ENCODE data around the gene DZIP1.

The DZIP1 gene

DNA sequence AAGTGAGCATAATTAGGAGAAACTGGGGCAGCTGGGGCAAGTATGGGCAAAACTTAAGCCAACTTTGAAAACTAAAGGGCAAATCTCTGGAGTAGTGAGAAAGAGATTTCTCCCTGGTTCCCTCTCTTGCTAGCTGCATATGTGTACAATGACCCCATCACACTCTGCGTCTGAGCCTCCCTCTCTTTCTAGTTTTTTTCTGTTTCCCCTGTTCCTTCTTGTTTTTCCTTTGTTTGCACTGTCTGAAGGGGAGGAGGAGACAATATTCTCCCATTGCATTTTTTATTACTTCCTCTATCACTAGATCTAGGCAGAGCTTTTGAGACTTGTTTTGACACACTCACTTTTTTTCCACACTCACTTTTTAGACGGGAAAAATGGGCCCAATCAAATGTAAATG, 103.2 kb downstream of the DZIP1 start:
- DNase-seq = no peak

GRCh38 chr13:95540888-95541287, 103.6 kb downstream of the DZIP1 start:
- DNase-seq = no peak

- no peak for DNase-seq
Measured at GRCh38 chr13:95536632-95537241, 107.8 kb downstream of the DZIP1 start.

DNA sequence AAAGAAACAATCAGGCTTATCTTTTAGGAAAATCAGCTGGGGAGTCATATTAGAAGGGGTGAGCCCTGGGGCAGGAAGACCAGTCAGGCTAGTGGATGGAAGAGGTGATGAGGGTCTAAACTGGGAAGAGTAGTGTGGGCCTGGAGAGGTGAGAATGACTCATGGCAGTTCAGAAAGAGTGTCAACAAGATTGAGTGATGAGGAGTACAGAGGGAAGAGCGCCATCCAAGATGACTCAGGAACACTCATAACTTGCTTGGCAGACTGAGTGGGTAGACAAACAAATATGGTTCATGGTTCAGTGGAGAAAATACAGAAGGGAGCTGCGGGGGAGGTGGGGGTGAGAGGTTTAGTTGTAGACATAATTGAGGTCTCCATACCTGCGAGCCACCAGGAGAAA, 109.3 kb downstream of the DZIP1 start:
- DNase-seq = no peak

GRCh38 chr13:95533545-95534160, 110.9 kb downstream of the DZIP1 start:
- no peak for DNase-seq

DNA sequence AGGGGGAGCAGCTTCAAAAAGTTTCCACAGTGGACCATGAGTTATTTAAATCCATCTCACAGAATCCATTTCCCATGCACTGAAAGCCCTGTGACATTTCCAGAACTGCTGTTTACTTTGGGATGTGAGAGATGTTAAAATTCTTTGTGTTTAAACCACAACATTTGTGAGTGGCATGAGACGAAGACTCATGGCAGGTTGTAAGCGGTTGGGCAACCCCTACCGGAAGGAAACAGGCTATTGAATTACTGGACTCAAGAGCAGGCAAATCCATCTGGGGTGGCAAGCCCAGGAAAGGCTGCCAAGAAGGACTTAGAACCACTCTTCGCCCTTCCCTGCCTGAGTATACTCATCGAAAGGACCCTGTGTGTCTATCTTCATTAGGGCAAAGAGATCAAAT, 114.3 kb downstream of the DZIP1 start:
- DNase-seq = no peak
